ENCODE results near the gene CWH43.
A peak's percentile ranks its signal among the peaks of the same experiment; 100 is the strongest.
"Not testable (repeated sequence)": the region's sequence is repeated elsewhere in the genome, so short reads cannot be mapped to it uniquely, and the experiment has no call there.

CWH43 gene

GRCh38 chr4:49097071-49097470 lies 111.0 kb downstream of the CWH43 start:
- DNase-seq (ENCODE audit: low spot score): not testable (repeated sequence)

- DNase-seq (ENCODE audit: low spot score): not testable (repeated sequence)
Observed at GRCh38 chr4:49097505-49097904, 111.4 kb downstream of the CWH43 start.

- DNase-seq (ENCODE audit: low spot score): not testable (repeated sequence)
Observed at GRCh38 chr4:49098034-49098759, 112.1 kb downstream of the CWH43 start.

- not testable (repeated sequence) for DNase-seq (ENCODE audit: low spot score)
Observed at GRCh38 chr4:49099831-49100444, 113.9 kb downstream of the CWH43 start.

GRCh38 chr4:49102344-49102898 lies 116.3 kb downstream of the CWH43 start:
- not testable (repeated sequence) for DNase-seq (ENCODE audit: low spot score)

- not testable (repeated sequence) for DNase-seq (ENCODE audit: low spot score)
Observed at GRCh38 chr4:49103436-49104136, 117.5 kb downstream of the CWH43 start.

GRCh38 chr4:49104231-49104930 lies 118.3 kb downstream of the CWH43 start:
- DNase-seq (ENCODE audit: low spot score): not testable (repeated sequence)

GRCh38 chr4:49105248-49105904 lies 119.3 kb downstream of the CWH43 start:
- not testable (repeated sequence) for DNase-seq (ENCODE audit: low spot score)

GRCh38 chr4:49107262-49107661 lies 121.2 kb downstream of the CWH43 start:
- peak; percentile 58 for DNase-seq (ENCODE audit: low spot score)

- DNase-seq (ENCODE audit: low spot score): not testable (repeated sequence)
Observed at GRCh38 chr4:49108183-49108978, 122.3 kb downstream of the CWH43 start.

- DNase-seq (ENCODE audit: low spot score): not testable (repeated sequence)
Observed at GRCh38 chr4:49109567-49110166, 123.6 kb downstream of the CWH43 start.

- DNase-seq (ENCODE audit: low spot score): not testable (repeated sequence)
Observed at GRCh38 chr4:49110579-49110978, 124.5 kb downstream of the CWH43 start.
